ENCODE results near the gene SLC25A25.
"Not testable (repeated sequence)": the region's sequence is repeated elsewhere in the genome, so short reads cannot be mapped to it uniquely, and the experiment has no call there.

Gene SLC25A25

DNA sequence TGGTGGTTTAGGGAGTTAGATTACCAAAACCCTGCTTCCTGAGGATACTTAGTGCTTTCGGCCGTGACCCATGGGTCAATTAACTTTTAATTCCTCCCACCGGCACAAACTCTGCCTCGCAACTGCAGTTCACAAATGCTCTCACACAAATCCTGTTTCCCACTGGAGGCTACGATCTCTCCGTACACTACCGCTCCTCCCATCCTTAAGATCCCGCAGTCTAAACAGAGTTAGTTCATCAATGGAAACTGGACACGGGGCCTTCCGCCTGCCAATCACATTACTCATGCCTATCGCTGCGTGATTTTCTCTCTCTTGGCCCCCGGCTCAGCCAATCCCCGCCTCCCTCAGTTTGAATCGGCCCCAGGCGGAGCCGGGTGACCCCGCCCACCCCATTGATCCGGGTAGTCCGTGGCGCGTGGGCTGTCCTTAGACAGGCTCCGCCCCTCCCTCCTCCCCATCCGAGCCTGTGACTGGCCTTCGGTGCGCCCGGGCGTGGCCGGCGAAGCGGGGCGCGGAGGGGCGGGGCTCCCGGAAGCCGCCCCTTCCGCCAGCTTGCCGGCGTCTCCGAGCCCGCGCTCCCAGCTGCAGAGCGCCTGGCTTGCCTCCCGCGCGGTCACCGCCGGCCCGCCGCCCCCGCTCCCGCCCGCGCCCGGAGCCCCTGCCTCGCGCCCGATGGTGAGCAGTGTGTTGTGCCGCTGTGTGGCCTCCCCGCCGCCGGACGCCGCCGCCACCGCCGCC, at the start of gene SLC25A25:
TSS of gene SLC25A25 (plus strand) at position 588 of the 741 bp plus-strand sequence. CDS start at position 676, 88 bp downstream.
- peak; percentile 100 for DNase-seq

DNA sequence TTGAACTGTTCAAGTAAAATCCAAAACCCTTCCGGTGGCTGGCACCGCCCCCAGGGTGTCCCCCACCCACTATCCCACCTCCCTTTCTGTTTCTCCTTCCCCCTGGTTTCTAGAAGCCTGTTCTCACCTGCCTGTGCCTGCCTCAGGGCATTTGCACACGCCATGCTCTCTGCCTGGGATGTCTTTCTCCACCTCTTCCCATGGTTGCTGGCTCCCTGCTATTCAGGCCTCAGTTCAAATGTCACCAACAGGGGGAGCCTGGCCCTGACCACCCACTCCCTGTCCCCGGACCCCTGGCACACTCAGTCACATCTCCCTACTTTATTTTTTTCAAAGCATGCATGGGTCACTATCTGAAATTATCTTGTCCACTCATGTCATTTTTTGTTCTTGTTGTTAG, 47.3 kb upstream of the SLC25A25 start:
- DNase-seq, result no peak

- DNase-seq, result no peak
These were observed 46.9 kb upstream of the SLC25A25 start for GRCh38 chr9:128021098-128021497.

DNA sequence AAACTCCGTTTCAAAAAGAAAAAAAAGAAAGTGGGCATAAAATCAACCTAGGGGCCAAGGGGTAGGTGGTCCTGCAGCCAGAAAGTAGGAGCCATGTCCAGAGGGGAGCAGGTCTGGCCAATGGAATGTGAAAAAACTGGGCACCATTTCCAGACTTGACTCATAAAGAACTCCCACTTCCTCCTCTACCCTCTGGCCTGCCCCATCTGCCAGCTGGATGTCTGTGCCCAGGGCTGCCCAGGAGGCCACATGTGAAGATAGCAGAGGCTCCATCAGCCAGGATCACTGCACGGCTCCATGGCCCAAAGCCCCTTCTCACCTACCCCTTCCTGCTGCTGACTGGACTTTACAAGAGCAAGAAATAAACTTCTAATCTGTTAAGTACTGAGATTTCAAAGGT, 45.1 kb upstream of the SLC25A25 start:
- DNase-seq, result no peak

- not testable (repeated sequence) for DNase-seq
These were observed 44.4 kb upstream of the SLC25A25 start for GRCh38 chr9:128023671-128024070.

DNA sequence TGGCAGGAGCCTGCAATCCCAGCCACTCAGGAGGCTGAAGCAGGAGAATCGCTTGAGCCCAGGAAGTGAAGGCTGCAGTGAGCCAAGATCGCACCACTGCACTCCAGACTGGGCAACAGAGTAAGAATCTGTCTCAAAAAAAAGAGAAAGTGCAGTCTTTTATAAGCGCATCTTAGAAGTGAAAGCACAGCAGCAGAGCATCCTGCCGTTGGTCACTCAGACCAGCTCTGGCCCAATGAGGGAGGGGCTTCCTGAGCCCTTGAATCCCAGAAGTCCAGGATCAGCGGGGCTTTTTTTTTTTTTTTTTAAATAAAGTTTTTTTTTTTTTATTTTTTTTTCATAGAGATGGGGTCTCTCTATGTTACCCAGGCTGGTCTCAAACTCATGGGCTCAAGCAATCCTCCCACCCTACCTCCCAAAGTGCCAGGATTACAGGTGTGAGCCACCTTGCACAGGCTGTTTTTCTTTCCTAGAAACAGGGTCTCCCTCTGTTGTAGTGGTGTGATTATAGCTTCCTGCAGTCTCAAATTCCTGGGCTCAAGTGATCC, 43.2 kb upstream of the SLC25A25 start:
- no peak for DNase-seq

- no peak for DNase-seq
These were observed 42.3 kb upstream of the SLC25A25 start for GRCh38 chr9:128025736-128026135.

GRCh38 chr9:128026255-128026772, 41.7 kb upstream of the SLC25A25 start:
- peak; percentile 89 for DNase-seq

GRCh38 chr9:128026773-128027541, 41.1 kb upstream of the SLC25A25 start:
- peak; percentile 58 for DNase-seq

DNA sequence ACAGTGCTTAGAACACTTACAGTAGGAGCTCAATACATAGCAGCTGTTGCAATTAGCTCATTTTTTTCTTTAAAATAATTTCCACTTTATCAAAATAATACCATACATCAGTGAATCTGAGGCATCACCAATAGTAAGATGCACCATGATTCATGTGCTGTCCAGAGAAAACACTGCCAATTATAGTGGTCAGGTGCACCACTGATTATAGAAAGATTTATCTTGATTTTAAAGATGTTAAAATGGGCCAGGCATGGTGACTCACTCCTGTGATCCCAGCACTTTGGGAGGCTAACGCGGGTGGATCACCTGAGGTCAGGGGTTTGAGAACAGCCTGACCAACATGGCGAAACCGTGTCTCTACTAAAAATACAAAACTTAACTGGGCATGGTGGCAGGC, 40.3 kb upstream of the SLC25A25 start:
- DNase-seq, result no peak

GRCh38 chr9:128033609-128034008, 34.4 kb upstream of the SLC25A25 start:
- no peak for DNase-seq

GRCh38 chr9:128034821-128035652, 33.0 kb upstream of the SLC25A25 start:
- DNase-seq, result peak; percentile 73

DNA sequence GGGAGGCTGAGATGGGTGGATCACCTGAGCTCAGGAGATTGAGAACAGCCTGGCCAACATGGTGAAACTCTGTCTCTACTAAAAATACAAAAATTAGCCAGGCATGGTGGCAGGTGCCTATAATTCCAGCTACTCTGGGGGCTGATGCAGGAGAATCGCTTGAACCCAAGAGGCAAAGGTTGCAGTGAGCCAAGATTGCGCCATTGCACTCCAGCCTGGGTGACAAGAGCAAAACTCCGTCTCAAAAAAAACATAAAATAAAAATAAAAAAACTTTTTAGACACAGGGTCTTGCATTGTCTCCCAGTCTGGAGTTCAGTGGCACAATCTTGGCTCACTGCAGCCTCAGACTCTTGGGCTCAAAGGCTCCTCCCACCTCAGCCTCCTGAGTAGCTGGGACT, 31.5 kb upstream of the SLC25A25 start:
- DNase-seq, result not testable (repeated sequence)

- not testable (repeated sequence) for DNase-seq
These were observed 27.2 kb upstream of the SLC25A25 start for GRCh38 chr9:128040783-128041182.

DNA sequence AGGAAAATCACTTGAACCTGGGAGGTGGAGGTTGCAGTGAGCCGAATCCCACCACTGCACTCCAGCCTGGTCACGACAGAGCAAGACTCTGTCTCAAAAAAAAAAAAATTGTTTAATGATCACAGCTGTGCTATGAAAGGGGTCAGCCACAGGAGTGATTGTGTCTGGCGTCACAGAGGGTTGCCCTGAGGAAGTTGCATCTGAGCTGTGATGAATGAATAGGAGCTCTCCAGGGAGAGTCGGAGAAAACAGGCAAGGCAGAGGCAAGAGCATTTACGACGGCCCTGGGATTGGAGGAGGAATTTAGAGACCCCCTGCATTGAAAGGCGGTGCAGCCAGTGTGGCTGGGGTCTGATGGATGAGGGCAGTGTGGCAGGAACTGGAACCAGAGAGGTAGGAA, 26.0 kb upstream of the SLC25A25 start:
- no peak for DNase-seq

- no peak for DNase-seq
These were observed 24.6 kb upstream of the SLC25A25 start for GRCh38 chr9:128043467-128043868.

DNA sequence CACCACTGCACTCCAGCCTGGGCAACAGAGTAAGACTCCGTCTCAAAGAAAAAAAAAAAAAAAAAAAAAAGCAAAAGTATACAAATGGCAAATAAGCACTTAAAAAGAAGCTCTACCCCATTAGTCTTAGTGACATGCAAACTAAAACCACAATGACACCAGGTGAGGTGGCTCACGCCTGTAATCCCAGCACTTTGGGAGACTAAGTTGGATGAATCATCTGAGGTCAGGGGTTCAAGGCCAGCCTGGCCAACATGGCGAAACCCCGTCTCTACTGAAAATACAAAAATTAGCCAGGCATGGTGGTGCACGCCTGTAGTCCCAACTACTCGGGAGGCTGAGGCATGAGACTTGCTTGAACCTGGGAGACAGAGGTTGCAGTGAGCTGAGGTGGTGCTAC, 22.6 kb upstream of the SLC25A25 start:
- not testable (repeated sequence) for DNase-seq

DNA sequence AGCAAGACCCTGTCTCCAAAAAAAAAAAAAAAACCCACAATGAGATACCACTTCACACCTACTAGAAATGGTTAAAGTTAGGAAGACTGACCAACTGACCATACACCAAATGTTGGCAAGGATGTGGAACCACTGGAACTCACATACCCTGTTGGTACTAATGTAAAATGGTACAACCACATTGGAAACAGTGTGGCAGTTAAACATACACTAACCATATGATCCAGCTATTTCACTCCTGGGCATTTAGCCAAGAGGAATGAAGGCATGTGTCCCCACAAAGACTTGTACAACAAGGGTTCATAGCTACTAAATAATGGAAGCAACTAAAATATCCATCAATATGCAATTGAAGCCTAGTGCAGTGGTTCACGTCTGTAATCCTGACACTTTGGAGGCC, 22.2 kb upstream of the SLC25A25 start:
- DNase-seq, result no peak

GRCh38 chr9:128047231-128047630, 20.8 kb upstream of the SLC25A25 start:
- no peak for DNase-seq

DNA sequence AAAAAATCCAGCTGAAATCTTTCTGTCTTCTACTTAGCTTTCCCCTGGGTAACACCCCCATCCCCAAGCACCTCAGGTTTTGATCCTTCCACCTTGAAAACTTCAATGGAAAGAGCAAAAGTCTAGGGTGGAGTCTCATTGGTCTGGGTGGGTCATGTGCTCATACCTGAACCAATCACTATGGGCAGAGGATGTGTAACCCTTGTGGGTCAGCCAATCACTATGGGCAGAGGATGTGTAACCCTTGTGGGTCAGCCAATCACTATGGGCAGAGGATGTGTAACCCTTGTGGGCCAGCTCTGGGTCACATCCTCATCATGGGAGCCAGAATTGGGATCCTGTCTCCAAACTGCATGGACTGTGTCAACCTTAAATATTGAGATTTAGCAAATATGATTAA, 19.4 kb upstream of the SLC25A25 start:
- no peak for DNase-seq

DNA sequence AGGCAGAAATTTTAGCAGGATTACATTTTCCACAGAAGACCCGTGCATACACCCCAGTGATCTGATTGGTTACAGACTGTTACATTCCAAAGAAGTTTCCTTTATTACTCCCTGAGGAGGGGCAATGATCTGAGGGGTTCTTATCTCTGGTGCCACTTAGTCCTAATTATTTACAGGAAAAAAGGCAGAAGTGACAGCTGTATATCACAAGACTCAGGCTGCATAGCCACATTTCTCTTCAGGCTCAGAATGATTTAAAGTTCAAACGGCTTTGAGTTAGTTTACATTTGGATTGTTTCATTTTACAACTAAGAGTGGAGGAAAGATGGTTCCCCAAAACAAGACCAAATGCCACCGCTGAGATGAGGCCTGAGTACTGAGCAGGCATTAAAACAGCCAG, 18.2 kb upstream of the SLC25A25 start:
- DNase-seq, result no peak

DNA sequence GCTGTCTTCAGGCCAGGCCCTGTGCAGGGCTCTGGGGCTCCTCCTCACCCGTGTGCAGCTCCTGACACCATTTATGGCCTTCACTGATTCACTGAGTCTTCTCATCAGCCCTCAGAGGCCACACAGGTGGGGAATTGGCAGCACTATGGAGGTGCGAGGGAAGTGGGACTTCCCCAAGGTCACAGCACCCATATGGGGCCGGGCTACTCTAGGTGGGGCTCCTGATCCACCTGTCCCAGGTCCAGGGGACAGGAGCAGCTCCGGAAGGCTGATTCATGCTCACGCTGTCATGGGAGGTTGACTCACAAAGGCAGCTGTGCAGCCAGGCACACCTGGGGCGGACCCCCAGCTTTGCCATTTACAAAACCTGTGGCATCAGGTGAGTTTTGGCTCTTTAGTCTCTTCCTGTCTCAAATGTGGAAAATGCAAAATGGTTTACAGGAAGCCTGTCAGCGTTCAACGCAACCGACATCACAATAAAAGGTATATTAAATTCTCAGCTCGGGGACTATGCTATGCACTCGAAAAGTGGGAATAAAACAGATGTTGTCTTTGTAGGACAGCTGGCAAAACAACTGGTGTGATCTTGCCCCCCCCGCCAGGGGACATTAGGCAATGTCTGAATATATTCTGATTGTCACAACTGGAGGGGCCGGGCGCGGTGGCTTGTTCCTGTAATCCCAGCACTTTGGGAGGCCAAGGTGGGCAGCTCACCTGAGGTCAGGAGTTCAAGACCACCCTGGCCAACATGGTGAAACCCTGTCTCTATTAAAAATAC, 15.9 kb upstream of the SLC25A25 start:
- DNase-seq, result no peak
